HG03442 (cell line): ENCODE data around the gene MEIS1.

Source experiments
- ATAC-seq: cut with Tn5 transposase; IDR thresholded peaks from one replicate; pipeline ENCODE4 v1.9.1; 2021; ENCODE audit warnings: mild to moderate bottlenecking, moderate library complexity; ENCODE audit not compliant: unreplicated experiment

The MEIS1 gene

GRCh38 chr2:66531567-66531966 is 96.6 kb downstream of the MEIS1 start:
- no peak for ATAC-seq

- ATAC-seq = no peak
These were observed 98.3 kb downstream of the MEIS1 start for GRCh38 chr2:66532972-66533868.

GRCh38 chr2:66534461-66534860 is 99.5 kb downstream of the MEIS1 start:
- ATAC-seq = no peak

GRCh38 chr2:66535574-66536289 is 100.8 kb downstream of the MEIS1 start:
- no peak for ATAC-seq

GRCh38 chr2:66536290-66536673 is 101.4 kb downstream of the MEIS1 start:
- ATAC-seq = no peak

GRCh38 chr2:66536997-66537396 is 102.1 kb downstream of the MEIS1 start:
- no peak for ATAC-seq

- ATAC-seq = no peak
These were observed 103.4 kb downstream of the MEIS1 start for GRCh38 chr2:66538291-66538690.

- ATAC-seq = no peak
These were observed 104.5 kb downstream of the MEIS1 start for GRCh38 chr2:66539452-66539851.

GRCh38 chr2:66541646-66542045 is 106.7 kb downstream of the MEIS1 start:
- ATAC-seq = no peak

GRCh38 chr2:66543257-66543767 is 108.4 kb downstream of the MEIS1 start:
- ATAC-seq = no peak

- no peak for ATAC-seq
These were observed 109.3 kb downstream of the MEIS1 start for GRCh38 chr2:66544258-66544657.

GRCh38 chr2:66545258-66545657 is 110.3 kb downstream of the MEIS1 start:
- no peak for ATAC-seq

- ATAC-seq = no peak
These were observed 112.2 kb downstream of the MEIS1 start for GRCh38 chr2:66547118-66547517.

GRCh38 chr2:66547887-66548286 is 113.0 kb downstream of the MEIS1 start:
- ATAC-seq = no peak

- ATAC-seq = no peak
These were observed 113.5 kb downstream of the MEIS1 start for GRCh38 chr2:66548422-66548821.

GRCh38 chr2:66550826-66551225 is 115.9 kb downstream of the MEIS1 start:
- no peak for ATAC-seq

GRCh38 chr2:66553370-66553769 is 118.4 kb downstream of the MEIS1 start:
- no peak for ATAC-seq

- no peak for ATAC-seq
These were observed 120.2 kb downstream of the MEIS1 start for GRCh38 chr2:66555091-66555490.

GRCh38 chr2:66555501-66556324 is 120.8 kb downstream of the MEIS1 start:
- ATAC-seq = no peak

- no peak for ATAC-seq
These were observed 124.7 kb downstream of the MEIS1 start for GRCh38 chr2:66559672-66560071.

- ATAC-seq = no peak
These were observed 125.8 kb downstream of the MEIS1 start for GRCh38 chr2:66560683-66561082.
